H1 (cell line): ENCODE results near the gene CDH18.

ENCODE experiments used
- CTCF ChIP-seq, 3 experiments: IDR thresholded peaks; 1 replicate in 2 of 3; 2 replicates in 1 of 3; pipeline versions ENCODE4 v1.5.1 to v1.6.1; 2011; ENCODE audit warnings: low read length in 3 of 3, mild to moderate bottlenecking in 3 of 3, inconsistent platforms in 2 of 3, low read depth in 1 of 3, moderate library complexity in 1 of 3; ENCODE audit not compliant: insufficient read depth in 1 of 3; ENCODE audit errors: control extremely low read depth in 1 of 3
- GABPA ChIP-seq: IDR thresholded peaks from 2 replicates; pipeline ENCODE4 v1.6.1; 2011; ENCODE audit warnings: mild to moderate bottlenecking, low read length, moderate library complexity, borderline replicate concordance; ENCODE audit not compliant: insufficient read depth
- RAD21 ChIP-seq, 2 experiments: IDR thresholded peaks in 1 of 2; conservative IDR thresholded peaks in 1 of 2; 2 replicates each; pipeline ENCODE4 v1.6.1; 2011; ENCODE audit warnings: low read depth in 2 of 2, low read length in 2 of 2, improper control_type of control experiment in 1 of 2, inconsistent platforms in 1 of 2, mild to moderate bottlenecking in 1 of 2, moderate library complexity in 1 of 2
- SRF ChIP-seq: IDR thresholded peaks from 2 replicates; pipeline ENCODE4 v1.6.1; 2011; ENCODE audit warnings: mild to moderate bottlenecking, low read depth, low read length, moderate library complexity

GRCh38 chr5:19739671-19740070 lies 248.3 kb downstream of the CDH18 start:
- no peak for TF ChIP-seq GABPA
- no peak for TF ChIP-seq CTCF (IDR thresholded peaks at IDR 0.05; ENCODE audit: control extremely low read depth in 1 of 3, insufficient read depth in 1 of 3, low read depth in 1 of 3, low read length in 3 of 3)
- TF ChIP-seq RAD21 (IDR thresholded peaks at IDR 0.05 in 1 of 2, conservative IDR thresholded peaks at IDR 0.05 in 1 of 2; ENCODE audit: low read depth in 2 of 2, low read length in 2 of 2): no peak
- TF ChIP-seq SRF: no peak
